Fibroblast of lung (primary cell): ENCODE results near the gene GALNT11. TPM values are rescaled to one million over a fixed set of nuclear protein-coding genes. Genes with fewer than 3 reads are reported as not detected.

Source experiments
- DNase-seq, 2 donors: peaks; one replicate each; pipeline versions ENCODE4 v3.0.0 to v3.0.0-alpha.2; 2010; ENCODE audit warnings: low read depth in 2 of 2
- H2AFZ ChIP-seq: 2 replicates; pipeline ENCODE4 v1.5.1; 2012; ENCODE audit warnings: low read length, control low read depth, inconsistent platforms
- H3K27ac ChIP-seq: 2 replicates; pipeline ENCODE4 v1.5.1; 2011; ENCODE audit warnings: low read length, control low read depth; ENCODE audit not compliant: insufficient read depth
- H3K27me3 ChIP-seq: 2 replicates; pipeline ENCODE4 v1.5.1; 2011; ENCODE audit warnings: mild to moderate bottlenecking, low read length; ENCODE audit not compliant: control insufficient read depth, insufficient read depth
- H3K36me3 ChIP-seq: 2 replicates; pipeline ENCODE4 v1.5.1; 2011; ENCODE audit warnings: low read length; ENCODE audit not compliant: control insufficient read depth, insufficient read depth
- H3K4me1 ChIP-seq: 2 replicates; pipeline ENCODE4 v1.5.1; 2011; ENCODE audit warnings: low read length; ENCODE audit not compliant: control insufficient read depth, insufficient read depth; ENCODE audit errors: extremely low read depth
- H3K4me2 ChIP-seq: 2 replicates; pipeline ENCODE4 v1.5.1; 2011; ENCODE audit warnings: low read length, control low read depth; ENCODE audit not compliant: insufficient read depth; ENCODE audit errors: extremely low read depth
- H3K4me3 ChIP-seq, 4 experiments: fragments of 200-600 bp in 1 of 4; sonication (generic) in 1 of 4; replicated peaks in 1 of 4; 2 replicates each; pipeline ENCODE4 v1.5.1; 2011 to 2016; ENCODE audit warnings: low read length in 4 of 4, low read depth in 3 of 4, mild to moderate bottlenecking in 3 of 4, control low read depth in 2 of 4, inconsistent platforms in 1 of 4, mixed read lengths in 1 of 4; ENCODE audit not compliant: insufficient read depth in 1 of 4; ENCODE audit errors: control extremely low read depth in 1 of 4
- H3K79me2 ChIP-seq: 2 replicates; pipeline ENCODE4 v1.5.1; 2012; ENCODE audit warnings: mild to moderate bottlenecking, low read length, inconsistent platforms; ENCODE audit not compliant: control insufficient read depth, insufficient read depth
- H3K9ac ChIP-seq: 2 replicates; pipeline ENCODE4 v1.5.1; 2011; ENCODE audit warnings: mild to moderate bottlenecking, low read length, control low read depth; ENCODE audit not compliant: insufficient read depth
- H3K9me3 ChIP-seq: 2 replicates; pipeline ENCODE4 v1.5.1; 2012; ENCODE audit warnings: low read depth, low read length; ENCODE audit not compliant: control insufficient read depth, insufficient read depth
- H4K20me1 ChIP-seq: 2 replicates; pipeline ENCODE4 v1.5.1; 2011; ENCODE audit warnings: low read length; ENCODE audit not compliant: control insufficient read depth, insufficient read depth; ENCODE audit errors: extremely low read depth
- CTCF ChIP-seq, 2 donors: IDR thresholded peaks in 1 of 2; conservative IDR thresholded peaks in 1 of 2; 1 replicate in 1 of 2; 2 replicates in 1 of 2; pipeline ENCODE4 v1.5.1; 2011 to 2012; ENCODE audit warnings: low read length in 2 of 2, control low read depth in 1 of 2, inconsistent platforms in 1 of 2, low read depth in 1 of 2, mild to moderate bottlenecking in 1 of 2
- EZH2 ChIP-seq: IDR thresholded peaks from 2 replicates; pipeline ENCODE4 v1.5.1; 2012; ENCODE audit warnings: low read length, control low read depth, mild to moderate bottlenecking; ENCODE audit errors: missing control alignments
- polyA plus RNA-seq, 2 donors: library from polyadenylated mRNA; depleted of rRNA in 1 of 2; stranded (reverse) in 1 of 2; unstranded in 1 of 2; fragments of >200 nt; gene quantifications; 2 replicates each; pipeline ENCODE4 v1.2.1, GENCODE V29; 2011 to 2012; ENCODE audit warnings: missing spikeins in 1 of 2
- total RNA-seq: library from RNA; depleted of rRNA; stranded (reverse); fragments of >200 nt; gene quantifications from 2 replicates; pipeline ENCODE4 v1.2.1, GENCODE V29; 2014

The GALNT11 gene
- total and polyA plus RNA-seq, 2 donors (not counting 1 experiment from before 2014, with no cell fraction given) = 43.8 to 56.3 TPM

GRCh38 chr7:152120210-152120609 is 94.7 kb downstream of the GALNT11 start:
- Histone ChIP-seq H2AFZ (no peak overlapping the region), H3K9ac (no peak overlapping the region), H3K4me2 (no peak overlapping the region), H3K4me1 (no peaks in the 10 kb centered on the region), H3K27ac (no peak overlapping the region), H3K36me3 (peaks cover 18% of the 10 kb centered on the region), H3K79me2 (no peaks in the 10 kb centered on the region), H3K9me3 (no peaks in the 10 kb centered on the region), H3K27me3 (no peaks in the 10 kb centered on the region), H3K4me3 (no peak overlapping the region), H4K20me1 (no peaks in the 10 kb centered on the region)
- TF ChIP-seq EZH2 = no peak
- TF ChIP-seq CTCF (conservative IDR thresholded peaks at IDR 0.05 in 1 of 2, IDR thresholded peaks at IDR 0.05 in 1 of 2; ENCODE audit: low read depth in 1 of 2, low read length in 2 of 2) = no peak
- peak in 1 of 2 donors; percentile 18 for DNase-seq

- TF ChIP-seq CTCF (conservative IDR thresholded peaks at IDR 0.05 in 1 of 2, IDR thresholded peaks at IDR 0.05 in 1 of 2; ENCODE audit: low read depth in 1 of 2, low read length in 2 of 2) (no peak), EZH2 (no peak)
- Histone ChIP-seq H3K27me3 (no peaks in the 10 kb centered on the region), H3K4me3 (no peak overlapping the region), H4K20me1 (no peaks in the 10 kb centered on the region), H3K9me3 (no peaks in the 10 kb centered on the region), H3K4me1 (no peaks in the 10 kb centered on the region), H3K27ac (no peak overlapping the region), H3K9ac (no peak overlapping the region), H3K36me3 (peaks cover 18% of the 10 kb centered on the region), H2AFZ (no peak overlapping the region), H3K4me2 (no peak overlapping the region), H3K79me2 (no peaks in the 10 kb centered on the region)
- DNase-seq = no peak
Measured at GRCh38 chr7:152120776-152121175, 95.3 kb downstream of the GALNT11 start.

- H3K27ac ChIP-seq = no peak overlapping the region
- H2AFZ ChIP-seq = no peak overlapping the region
- H3K9ac ChIP-seq = no peak overlapping the region
- no peak for TF ChIP-seq CTCF (conservative IDR thresholded peaks at IDR 0.05 in 1 of 2, IDR thresholded peaks at IDR 0.05 in 1 of 2; ENCODE audit: low read depth in 1 of 2, low read length in 2 of 2)
- TF ChIP-seq EZH2 = no peak
- no peak for DNase-seq
- no peak overlapping the region for H3K4me3 ChIP-seq
- H3K79me2 ChIP-seq = no peaks in the 10 kb centered on the region
- H4K20me1 ChIP-seq = no peaks in the 10 kb centered on the region
- H3K36me3 ChIP-seq = peaks cover 18% of the 10 kb centered on the region
- H3K27me3 ChIP-seq = no peaks in the 10 kb centered on the region
- H3K4me1 ChIP-seq = no peaks in the 10 kb centered on the region
- H3K9me3 ChIP-seq = no peaks in the 10 kb centered on the region
- H3K4me2 ChIP-seq = no peak overlapping the region
Measured at GRCh38 chr7:152121432-152121831, 96.0 kb downstream of the GALNT11 start.
